ENCODE measurements around the gene RBM19.

Gene RBM19

DNA sequence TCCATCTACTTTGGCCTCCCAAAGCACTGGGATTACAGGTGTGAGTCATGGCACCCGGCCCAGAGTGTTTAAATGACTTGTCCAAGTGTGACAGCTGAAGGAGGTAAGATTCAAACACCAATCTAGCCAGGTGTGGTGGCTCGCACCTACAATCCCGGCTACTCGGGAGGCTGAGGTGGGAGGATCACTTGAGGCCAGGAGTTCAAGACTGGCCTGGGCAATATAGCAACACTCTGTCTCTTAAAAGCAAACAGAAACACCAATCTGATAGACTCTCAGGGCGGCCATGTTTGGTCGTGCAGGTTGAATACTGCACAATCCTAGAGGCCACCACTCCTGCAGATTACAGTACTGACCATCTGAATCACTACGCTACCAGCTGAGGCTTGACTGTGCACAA lies 68.7 kb downstream of the RBM19 start:
- no peak overlapping the region for H3K27ac ChIP-seq (replicated peaks)
- no peak for DNase-seq (ENCODE audit: low read depth in 1 of 2, low spot score in 1 of 2)
- H3K4me3 ChIP-seq (replicated peaks; ENCODE audit: insufficient read depth, low read length): no peak overlapping the region
- no peak for TF ChIP-seq GABPA (IDR thresholded peaks at IDR 0.05; ENCODE audit: low read depth)
- TF ChIP-seq POLR2AphosphoS5 (IDR thresholded peaks at IDR 0.05; ENCODE audit: low read depth): no peak
- TF ChIP-seq, protein P1, sequence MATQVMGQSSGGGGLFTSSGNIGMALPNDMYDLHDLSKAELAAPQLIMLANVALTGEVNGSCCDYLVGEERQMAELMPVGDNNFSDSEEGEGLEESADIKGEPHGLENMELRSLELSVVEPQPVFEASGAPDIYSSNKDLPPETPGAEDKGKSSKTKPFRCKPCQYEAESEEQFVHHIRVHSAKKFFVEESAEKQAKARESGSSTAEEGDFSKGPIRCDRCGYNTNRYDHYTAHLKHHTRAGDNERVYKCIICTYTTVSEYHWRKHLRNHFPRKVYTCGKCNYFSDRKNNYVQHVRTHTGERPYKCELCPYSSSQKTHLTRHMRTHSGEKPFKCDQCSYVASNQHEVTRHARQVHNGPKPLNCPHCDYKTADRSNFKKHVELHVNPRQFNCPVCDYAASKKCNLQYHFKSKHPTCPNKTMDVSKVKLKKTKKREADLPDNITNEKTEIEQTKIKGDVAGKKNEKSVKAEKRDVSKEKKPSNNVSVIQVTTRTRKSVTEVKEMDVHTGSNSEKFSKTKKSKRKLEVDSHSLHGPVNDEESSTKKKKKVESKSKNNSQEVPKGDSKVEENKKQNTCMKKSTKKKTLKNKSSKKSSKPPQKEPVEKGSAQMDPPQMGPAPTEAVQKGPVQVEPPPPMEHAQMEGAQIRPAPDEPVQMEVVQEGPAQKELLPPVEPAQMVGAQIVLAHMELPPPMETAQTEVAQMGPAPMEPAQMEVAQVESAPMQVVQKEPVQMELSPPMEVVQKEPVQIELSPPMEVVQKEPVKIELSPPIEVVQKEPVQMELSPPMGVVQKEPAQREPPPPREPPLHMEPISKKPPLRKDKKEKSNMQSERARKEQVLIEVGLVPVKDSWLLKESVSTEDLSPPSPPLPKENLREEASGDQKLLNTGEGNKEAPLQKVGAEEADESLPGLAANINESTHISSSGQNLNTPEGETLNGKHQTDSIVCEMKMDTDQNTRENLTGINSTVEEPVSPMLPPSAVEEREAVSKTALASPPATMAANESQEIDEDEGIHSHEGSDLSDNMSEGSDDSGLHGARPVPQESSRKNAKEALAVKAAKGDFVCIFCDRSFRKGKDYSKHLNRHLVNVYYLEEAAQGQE (IDR thresholded peaks at IDR 0.05; ENCODE audit: insufficient replicate concordance, low read depth): no peak
- no peaks in the 10 kb centered on the region for H3K27me3 ChIP-seq (ENCODE audit: insufficient read depth, poor library complexity, severe bottlenecking)

DNA sequence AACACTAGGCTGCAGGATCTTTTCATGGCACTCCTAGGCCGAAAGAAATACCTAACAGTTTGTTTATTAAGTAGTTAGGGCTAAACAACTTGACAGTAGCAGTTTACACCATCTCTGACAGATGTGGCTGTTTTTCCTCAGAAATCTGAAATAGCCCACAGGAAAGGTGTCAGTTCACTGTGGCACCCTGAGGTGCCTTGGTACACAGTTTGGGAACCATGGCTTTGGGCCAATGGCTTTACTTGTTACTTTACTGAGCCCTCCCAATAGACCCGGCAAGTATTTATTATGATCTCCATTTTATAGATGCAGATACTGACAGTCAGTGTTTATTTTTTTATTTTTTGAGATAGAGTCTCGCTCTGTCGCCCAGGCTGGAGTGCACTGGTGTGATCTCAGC lies 69.3 kb downstream of the RBM19 start:
- H3K27ac ChIP-seq (replicated peaks): no peak overlapping the region
- no peak overlapping the region for H3K4me3 ChIP-seq (replicated peaks; ENCODE audit: insufficient read depth, low read length)
- H3K27me3 ChIP-seq (ENCODE audit: insufficient read depth, poor library complexity, severe bottlenecking): no peaks in the 10 kb centered on the region
- TF ChIP-seq, protein P2, sequence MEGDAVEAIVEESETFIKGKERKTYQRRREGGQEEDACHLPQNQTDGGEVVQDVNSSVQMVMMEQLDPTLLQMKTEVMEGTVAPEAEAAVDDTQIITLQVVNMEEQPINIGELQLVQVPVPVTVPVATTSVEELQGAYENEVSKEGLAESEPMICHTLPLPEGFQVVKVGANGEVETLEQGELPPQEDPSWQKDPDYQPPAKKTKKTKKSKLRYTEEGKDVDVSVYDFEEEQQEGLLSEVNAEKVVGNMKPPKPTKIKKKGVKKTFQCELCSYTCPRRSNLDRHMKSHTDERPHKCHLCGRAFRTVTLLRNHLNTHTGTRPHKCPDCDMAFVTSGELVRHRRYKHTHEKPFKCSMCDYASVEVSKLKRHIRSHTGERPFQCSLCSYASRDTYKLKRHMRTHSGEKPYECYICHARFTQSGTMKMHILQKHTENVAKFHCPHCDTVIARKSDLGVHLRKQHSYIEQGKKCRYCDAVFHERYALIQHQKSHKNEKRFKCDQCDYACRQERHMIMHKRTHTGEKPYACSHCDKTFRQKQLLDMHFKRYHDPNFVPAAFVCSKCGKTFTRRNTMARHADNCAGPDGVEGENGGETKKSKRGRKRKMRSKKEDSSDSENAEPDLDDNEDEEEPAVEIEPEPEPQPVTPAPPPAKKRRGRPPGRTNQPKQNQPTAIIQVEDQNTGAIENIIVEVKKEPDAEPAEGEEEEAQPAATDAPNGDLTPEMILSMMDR (IDR thresholded peaks at IDR 0.05; ENCODE audit: insufficient read depth, low read length): no peak
- DNase-seq (ENCODE audit: low read depth in 1 of 2, low spot score in 1 of 2): no peak

DNA sequence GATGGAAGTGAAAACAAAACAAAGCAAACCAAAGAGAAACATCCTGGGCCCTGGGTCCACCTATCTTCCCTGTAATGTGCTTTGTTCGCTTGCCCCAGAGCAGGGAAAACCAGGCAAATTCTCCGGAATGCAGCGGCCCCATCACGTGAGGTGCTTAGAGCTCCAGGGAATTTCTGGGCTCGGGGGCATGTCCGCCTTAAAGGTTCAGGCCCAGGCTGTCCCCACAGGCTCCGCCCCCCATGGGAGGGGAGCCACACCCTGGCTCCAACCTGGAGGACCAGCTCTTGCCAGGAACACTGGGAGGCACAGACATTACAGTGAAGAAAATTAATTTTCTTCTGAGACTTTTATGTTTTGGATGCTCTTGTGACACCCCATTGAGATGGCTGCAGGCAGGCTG lies 69.9 kb downstream of the RBM19 start:
- no peak overlapping the region for H3K4me3 ChIP-seq (replicated peaks; ENCODE audit: insufficient read depth, low read length)
- TF ChIP-seq GABPA (IDR thresholded peaks at IDR 0.05; ENCODE audit: low read depth) (no peak), SPI1 (IDR thresholded peaks at IDR 0.05; ENCODE audit: borderline replicate concordance, low read depth) (no peak), POLR2AphosphoS5 (IDR thresholded peaks at IDR 0.05; ENCODE audit: low read depth) (no peak)
- TF ChIP-seq, protein P1 (IDR thresholded peaks at IDR 0.05; ENCODE audit: insufficient replicate concordance, low read depth): no peak
- TF ChIP-seq, protein P2 (IDR thresholded peaks at IDR 0.05; ENCODE audit: insufficient read depth, low read length): no peak
- no peak for DNase-seq (ENCODE audit: low read depth in 1 of 2, low spot score in 1 of 2)
- no peaks in the 10 kb centered on the region for H3K27me3 ChIP-seq (ENCODE audit: insufficient read depth, poor library complexity, severe bottlenecking)
- no peak overlapping the region for H3K27ac ChIP-seq (replicated peaks)

DNA sequence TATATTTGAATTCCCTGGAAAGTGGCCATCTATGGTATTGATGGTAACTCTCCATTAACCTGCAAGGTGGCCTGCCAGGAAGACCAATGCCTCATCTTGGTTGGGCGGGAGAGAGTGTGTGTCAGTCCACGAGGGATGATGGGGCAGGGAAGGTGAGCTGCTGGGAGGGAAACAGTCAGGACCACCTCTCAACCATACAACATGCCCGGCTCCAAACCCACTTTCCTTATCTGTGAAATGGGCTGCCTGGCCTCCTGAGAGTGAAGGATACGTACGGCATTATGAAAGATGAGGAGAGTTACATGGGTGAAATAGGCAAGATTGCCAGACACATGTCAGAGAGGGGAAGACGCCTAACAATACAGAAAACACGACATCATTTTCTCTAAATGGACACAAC lies 70.9 kb downstream of the RBM19 start:
- TF ChIP-seq SPI1 (IDR thresholded peaks at IDR 0.05; ENCODE audit: borderline replicate concordance, low read depth) (no peak), POLR2AphosphoS5 (IDR thresholded peaks at IDR 0.05; ENCODE audit: low read depth) (no peak)
- H3K27ac ChIP-seq (replicated peaks): no peak overlapping the region
- DNase-seq (ENCODE audit: low read depth in 1 of 2, low spot score in 1 of 2): no peak

DNA sequence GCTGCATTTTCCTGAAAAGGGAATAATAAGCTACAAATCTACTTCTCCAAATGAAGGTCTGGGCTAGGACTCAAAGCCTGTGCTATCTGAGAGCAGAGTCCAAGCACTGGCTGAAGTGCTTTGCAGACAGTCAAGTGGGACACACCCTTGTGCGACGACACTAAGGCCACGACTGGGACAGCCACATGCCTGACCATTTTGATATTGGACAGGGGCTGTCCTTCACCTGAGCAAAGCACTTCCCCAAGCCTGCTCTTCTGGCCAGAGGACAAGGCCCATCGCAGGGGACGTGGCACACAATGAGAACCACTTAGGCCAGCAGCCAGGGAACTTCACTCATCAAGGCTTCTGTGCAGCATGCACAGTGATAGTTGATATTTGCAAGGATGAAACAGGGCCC lies 71.4 kb downstream of the RBM19 start:
- TF ChIP-seq, protein P1 (IDR thresholded peaks at IDR 0.05; ENCODE audit: insufficient replicate concordance, low read depth): no peak
- TF ChIP-seq SPI1 (IDR thresholded peaks at IDR 0.05; ENCODE audit: borderline replicate concordance, low read depth): no peak
- TF ChIP-seq, protein P2 (IDR thresholded peaks at IDR 0.05; ENCODE audit: insufficient read depth, low read length): no peak
- no peak for TF ChIP-seq POLR2AphosphoS5 (IDR thresholded peaks at IDR 0.05; ENCODE audit: low read depth)
- TF ChIP-seq GABPA (IDR thresholded peaks at IDR 0.05; ENCODE audit: low read depth): no peak
- Histone ChIP-seq H3K27ac (replicated peaks) (no peak overlapping the region), H3K4me3 (replicated peaks; ENCODE audit: insufficient read depth, low read length) (no peak overlapping the region), H3K27me3 (ENCODE audit: insufficient read depth, poor library complexity, severe bottlenecking) (no peaks in the 10 kb centered on the region)
- DNase-seq (ENCODE audit: low read depth in 1 of 2, low spot score in 1 of 2): no peak

More for the DNA sequence above, 70.9 kb downstream of the RBM19 start:
- no peak overlapping the region for H3K4me3 ChIP-seq (replicated peaks; ENCODE audit: insufficient read depth, low read length)
- no peaks in the 10 kb centered on the region for H3K27me3 ChIP-seq (ENCODE audit: insufficient read depth, poor library complexity, severe bottlenecking)

All from HL-60 (cell line).